Daoy (cell line): ENCODE results near the gene LYZL1. TPM values are rescaled to one million over a fixed set of nuclear protein-coding genes. Genes with fewer than 3 reads are reported as not detected.
"Not testable (repeated sequence)": the region's sequence is repeated elsewhere in the genome, so short reads cannot be mapped to it uniquely, and the experiment has no call there.

Experiments used
- DNase-seq: peaks from one replicate; pipeline ENCODE4 v3.0.0-alpha.2; 2015; ENCODE audit warnings: low read depth
- total RNA-seq: library from RNA; depleted of rRNA; stranded (reverse); fragments of >200 nt; shearing (Covaris generic); gene quantifications from 2 replicates; pipeline ENCODE4 v1.2.3, GENCODE V29; 2014; rRNA removed

LYZL1 gene
- total RNA-seq, result not detected in 2 replicates

DNA sequence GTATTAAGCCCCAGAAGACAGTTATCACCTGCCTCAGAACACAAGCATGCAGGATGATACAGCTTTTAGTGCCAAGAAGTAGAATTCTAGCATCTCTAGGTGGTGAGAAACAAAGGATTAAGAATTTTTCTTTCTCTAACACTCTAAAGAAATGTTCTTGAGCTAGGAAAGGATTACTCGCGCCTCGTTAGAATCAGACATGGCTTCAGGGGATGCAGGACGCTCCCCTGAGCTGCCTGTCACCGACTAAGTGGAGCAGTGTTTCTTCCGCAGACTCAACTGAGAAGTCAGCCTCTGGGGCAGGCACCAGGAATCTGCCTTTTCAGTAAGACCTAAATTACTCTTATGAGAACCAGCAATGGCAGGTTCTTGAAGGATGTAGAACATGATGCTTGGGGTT, at the start of gene LYZL1:
Gene LYZL1 (plus strand): TSS at position 165 of the 400 bp plus-strand sequence. CDS start 2,798 bp downstream, outside the sequence.
- not testable (repeated sequence) for DNase-seq

- peak; percentile 44 for DNase-seq
Measured at GRCh38 chr10:29239569-29240472, 49.0 kb upstream of the LYZL1 start.

GRCh38 chr10:29240986-29241660, 47.7 kb upstream of the LYZL1 start:
- DNase-seq, result no peak

GRCh38 chr10:29241925-29242324, 46.9 kb upstream of the LYZL1 start:
- DNase-seq, result no peak

GRCh38 chr10:29243066-29243465, 45.8 kb upstream of the LYZL1 start:
- DNase-seq, result no peak

GRCh38 chr10:29243750-29244149, 45.1 kb upstream of the LYZL1 start:
- DNase-seq, result peak; percentile 22

GRCh38 chr10:29244978-29245377, 43.9 kb upstream of the LYZL1 start:
- no peak for DNase-seq

GRCh38 chr10:29245476-29245875, 43.4 kb upstream of the LYZL1 start:
- no peak for DNase-seq

DNA sequence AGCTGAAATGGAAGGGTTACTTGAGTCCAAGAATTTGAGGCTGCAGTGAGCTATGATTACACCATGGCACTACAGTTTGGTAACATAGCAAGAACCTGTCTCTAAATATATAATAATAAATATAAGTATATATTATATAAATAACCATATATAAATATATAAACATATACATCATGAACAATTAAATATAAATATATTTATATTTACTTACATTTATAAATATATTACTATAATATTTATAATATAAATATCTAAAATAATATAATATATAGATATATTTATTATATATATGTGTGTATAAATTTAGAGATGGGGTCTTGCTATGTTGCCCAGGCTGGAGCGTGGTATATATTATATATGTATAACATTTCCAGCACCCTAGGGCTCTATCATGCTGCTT, 42.4 kb upstream of the LYZL1 start:
- no peak for DNase-seq

- DNase-seq, result no peak
Measured at GRCh38 chr10:29248158-29248557, 40.7 kb upstream of the LYZL1 start.

- no peak for DNase-seq
Measured at GRCh38 chr10:29249018-29249417, 39.9 kb upstream of the LYZL1 start.

DNA sequence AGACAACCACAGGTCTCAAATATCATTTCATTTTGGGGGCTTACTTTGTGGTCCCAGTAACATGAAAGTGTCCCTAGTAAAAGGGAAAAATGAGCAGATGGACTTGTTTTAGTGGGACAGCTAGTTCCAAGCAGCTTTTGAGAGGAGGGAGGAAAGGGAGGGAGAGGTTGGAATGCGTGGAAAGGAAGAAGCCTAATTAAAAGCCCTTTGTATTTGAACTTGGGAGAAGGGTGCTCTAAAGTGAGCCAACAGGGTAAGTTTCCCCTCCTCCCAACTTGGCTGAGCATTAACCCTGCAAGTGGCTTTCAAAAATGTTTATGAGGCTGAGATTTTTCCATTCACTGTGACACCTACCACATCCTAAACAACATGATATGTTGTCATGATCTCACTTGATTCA, 38.8 kb upstream of the LYZL1 start:
- no peak for DNase-seq

DNA sequence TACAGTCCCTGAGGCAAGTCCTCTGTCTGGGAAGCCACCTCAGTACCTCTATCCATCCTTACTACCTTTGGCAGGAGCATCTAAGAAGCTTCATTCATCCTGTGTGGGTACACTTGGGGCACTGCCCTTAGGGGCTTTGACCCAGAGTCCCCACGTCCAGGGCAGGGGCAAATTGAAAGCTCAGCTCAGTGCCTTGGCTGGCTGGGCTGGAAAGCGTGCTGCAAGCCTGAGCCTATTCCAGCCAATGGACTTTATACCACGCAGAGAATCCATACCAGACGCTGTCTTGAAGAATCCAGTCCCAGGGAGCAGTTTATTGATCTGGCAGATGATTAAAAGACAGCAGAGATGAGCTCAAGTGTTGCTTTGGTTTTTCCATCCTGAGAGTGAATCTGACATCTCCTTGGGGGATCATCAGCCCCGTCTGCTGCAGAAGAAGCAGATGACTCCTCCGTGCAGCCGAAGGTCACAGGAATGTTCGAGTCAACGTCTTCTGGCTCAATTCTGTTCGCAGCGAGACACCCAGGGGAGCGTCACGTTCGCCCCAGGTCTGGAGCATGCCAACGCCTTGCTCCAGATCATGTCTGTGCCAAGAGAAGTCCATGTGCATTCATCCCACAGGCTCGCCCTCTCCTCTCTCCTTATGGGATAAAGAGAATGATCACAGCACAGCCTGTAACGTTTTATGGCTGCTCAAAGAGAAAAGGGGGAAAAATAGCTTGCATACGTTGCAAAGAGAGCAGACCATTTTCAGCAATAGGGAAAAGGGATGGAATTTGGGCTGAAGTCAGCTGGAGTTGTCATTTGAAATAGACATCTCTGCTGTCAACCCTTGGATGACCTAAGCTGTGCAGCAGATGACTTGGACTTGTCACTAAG, 35.8 kb upstream of the LYZL1 start:
- DNase-seq, result no peak

DNA sequence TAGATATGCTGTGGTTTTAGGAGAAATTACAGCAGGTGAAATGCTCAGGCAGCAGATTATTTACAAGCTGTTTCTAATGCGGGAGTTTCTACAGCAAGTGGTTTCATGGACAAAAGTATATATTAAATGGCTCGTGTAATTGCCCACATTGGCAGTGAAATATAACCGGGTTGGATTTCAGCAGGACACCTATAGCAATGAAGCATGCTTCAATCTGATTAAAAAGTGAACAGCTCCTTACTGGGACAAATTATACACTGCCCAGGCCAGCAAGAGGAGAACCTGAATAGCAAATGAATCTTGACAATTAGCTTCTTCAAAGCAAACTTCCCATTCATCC, 35.2 kb upstream of the LYZL1 start:
- DNase-seq, result no peak

GRCh38 chr10:29254123-29255046, 34.5 kb upstream of the LYZL1 start:
- peak; percentile 88 for DNase-seq

- no peak for DNase-seq
Measured at GRCh38 chr10:29255104-29255503, 33.8 kb upstream of the LYZL1 start.

- DNase-seq, result no peak
Measured at GRCh38 chr10:29256019-29256418, 32.9 kb upstream of the LYZL1 start.

DNA sequence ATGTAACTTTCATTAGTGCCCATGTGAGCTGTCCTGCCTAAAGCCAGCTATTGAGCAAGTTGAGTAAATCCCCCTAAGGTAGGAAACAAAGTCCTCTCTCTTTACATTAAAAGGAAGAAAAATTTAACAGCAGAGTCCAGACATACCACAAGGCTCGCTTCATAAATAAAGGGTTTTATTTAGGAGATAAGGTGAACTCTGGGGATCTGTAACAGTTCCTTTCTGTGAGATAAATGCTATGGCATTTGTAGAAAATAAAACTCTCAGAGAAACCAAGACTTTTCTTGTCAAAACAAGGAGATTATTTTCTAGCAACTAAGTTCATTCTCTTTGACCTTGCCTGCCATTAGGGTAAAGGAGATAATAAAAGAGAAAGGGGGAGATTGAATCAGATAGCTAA, 32.3 kb upstream of the LYZL1 start:
- no peak for DNase-seq

- DNase-seq, result peak; percentile 85
Measured at GRCh38 chr10:29257106-29257783, 31.6 kb upstream of the LYZL1 start.

DNA sequence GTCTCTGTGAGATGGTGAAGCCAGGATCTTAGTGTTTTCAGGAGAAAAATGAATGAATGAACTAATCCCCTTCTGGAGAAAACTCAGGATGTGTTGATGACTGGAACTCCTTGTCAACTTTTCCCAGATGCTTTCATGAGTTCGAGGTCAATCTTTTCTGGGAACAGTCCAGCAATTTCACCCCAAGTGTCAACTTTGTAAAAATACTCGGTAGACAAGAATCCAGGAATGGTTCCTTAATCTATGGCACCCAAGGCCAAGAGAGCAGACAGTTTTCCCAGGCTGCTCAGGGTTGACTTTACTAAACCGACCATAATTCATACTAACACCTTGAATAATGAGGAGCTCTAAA, 31.1 kb upstream of the LYZL1 start:
- no peak for DNase-seq

DNA sequence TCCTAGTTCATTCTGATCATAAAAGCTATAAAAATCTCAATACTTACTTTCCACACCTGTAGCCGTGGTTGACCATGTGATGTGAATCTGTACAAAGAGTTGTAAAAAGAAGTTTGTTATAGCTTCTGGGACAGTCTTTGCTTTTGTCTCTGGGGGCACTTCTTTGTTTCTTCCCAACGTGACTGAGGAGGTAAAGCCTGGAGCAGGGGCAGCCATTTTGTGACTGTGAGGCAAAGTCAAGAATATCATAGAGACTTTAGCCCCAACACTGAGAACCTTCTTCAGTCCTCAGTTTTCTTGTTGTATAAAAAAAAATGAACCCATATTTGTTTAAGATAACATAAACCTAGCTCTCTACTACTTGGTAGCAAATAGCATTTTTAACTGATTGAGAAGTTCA, 29.4 kb upstream of the LYZL1 start:
- DNase-seq, result no peak
